HUES6 (cell line): ENCODE measurements around the gene EDAR.
A peak's percentile ranks its signal among the peaks of the same experiment; 100 is the strongest.

Experiments
- H3K27ac ChIP-seq: 2 replicates; pipeline ENCODE4 v1.7.0; 2013; ENCODE audit warnings: low read depth, mild to moderate bottlenecking, low read length, inconsistent platforms
- H3K27me3 ChIP-seq: 2 replicates; pipeline ENCODE4 v1.6.1; 2013; ENCODE audit warnings: low read length; ENCODE audit not compliant: control insufficient read depth, insufficient read depth
- H3K36me3 ChIP-seq: 2 replicates; pipeline ENCODE4 v1.6.1; 2013; ENCODE audit warnings: low read length; ENCODE audit not compliant: control insufficient read depth, insufficient read depth
- H3K4me1 ChIP-seq: 2 replicates; pipeline ENCODE4 v1.6.1; 2013; ENCODE audit warnings: low read length; ENCODE audit not compliant: control insufficient read depth, insufficient read depth
- H3K4me3 ChIP-seq: 2 replicates; pipeline ENCODE4 v1.5.1; 2013; ENCODE audit warnings: low read depth, low read length
- H3K9ac ChIP-seq: one replicate; pipeline ENCODE4 v1.6.1; 2013; ENCODE audit warnings: mild to moderate bottlenecking, low read length
- H3K9me3 ChIP-seq: 2 replicates; pipeline ENCODE4 v1.6.1; 2013; ENCODE audit warnings: low read depth, low read length; ENCODE audit not compliant: control insufficient read depth, insufficient read depth

The EDAR gene

GRCh38 chr2:108965540-108966289, 23.3 kb downstream of the EDAR start:
- peaks cover 32% of the 10 kb centered on the region for H3K4me1 ChIP-seq
- no peaks in the 10 kb centered on the region for H3K9me3 ChIP-seq
- H3K27me3 ChIP-seq, result no peaks in the 10 kb centered on the region
- no peak overlapping the region for H3K27ac ChIP-seq
- no peaks in the 10 kb centered on the region for H3K36me3 ChIP-seq
- H3K4me3 ChIP-seq, result no peak overlapping the region; the same call in 1 of the 2 replicates
- no peak overlapping the region for H3K9ac ChIP-seq

GRCh38 chr2:108963057-108963456, 26.0 kb downstream of the EDAR start:
- Histone ChIP-seq H3K36me3 (no peaks in the 10 kb centered on the region), H3K27me3 (no peaks in the 10 kb centered on the region), H3K9me3 (no peaks in the 10 kb centered on the region), H3K4me3 (no peak overlapping the region), H3K4me1 (peaks cover 25% of the 10 kb centered on the region), H3K27ac (no peak overlapping the region), H3K9ac (no peak overlapping the region)

GRCh38 chr2:108961796-108962195, 27.2 kb downstream of the EDAR start:
- no peak overlapping the region for H3K9ac ChIP-seq
- H3K4me1 ChIP-seq, result peaks cover 37% of the 10 kb centered on the region
- H3K36me3 ChIP-seq, result no peaks in the 10 kb centered on the region
- H3K4me3 ChIP-seq, result no peak overlapping the region
- H3K27me3 ChIP-seq, result no peaks in the 10 kb centered on the region
- no peak overlapping the region for H3K27ac ChIP-seq
- H3K9me3 ChIP-seq, result no peaks in the 10 kb centered on the region

- H3K27me3 ChIP-seq, result no peaks in the 10 kb centered on the region
- H3K4me3 ChIP-seq, result no peak overlapping the region
- no peak overlapping the region for H3K27ac ChIP-seq
- no peaks in the 10 kb centered on the region for H3K36me3 ChIP-seq
- H3K4me1 ChIP-seq, result peaks cover 23% of the 10 kb centered on the region
- no peaks in the 10 kb centered on the region for H3K9me3 ChIP-seq
- no peak overlapping the region for H3K9ac ChIP-seq
Measured at GRCh38 chr2:108960006-108960405, 29.0 kb downstream of the EDAR start.

- Histone ChIP-seq H3K4me1 (peaks cover 22% of the 10 kb centered on the region), H3K4me3 (no peak overlapping the region), H3K27ac (no peak overlapping the region), H3K9ac (no peak overlapping the region), H3K9me3 (no peaks in the 10 kb centered on the region), H3K27me3 (no peaks in the 10 kb centered on the region), H3K36me3 (no peaks in the 10 kb centered on the region)
Measured at GRCh38 chr2:108959401-108959800, 29.6 kb downstream of the EDAR start.

GRCh38 chr2:108958632-108959341, 30.2 kb downstream of the EDAR start:
- Histone ChIP-seq H3K9ac (peak overlapping the region; percentile 38), H3K9me3 (no peaks in the 10 kb centered on the region), H3K4me3 (no peak overlapping the region), H3K27ac (no peak overlapping the region), H3K27me3 (no peaks in the 10 kb centered on the region), H3K36me3 (no peaks in the 10 kb centered on the region), H3K4me1 (peaks cover 16% of the 10 kb centered on the region)

DNA sequence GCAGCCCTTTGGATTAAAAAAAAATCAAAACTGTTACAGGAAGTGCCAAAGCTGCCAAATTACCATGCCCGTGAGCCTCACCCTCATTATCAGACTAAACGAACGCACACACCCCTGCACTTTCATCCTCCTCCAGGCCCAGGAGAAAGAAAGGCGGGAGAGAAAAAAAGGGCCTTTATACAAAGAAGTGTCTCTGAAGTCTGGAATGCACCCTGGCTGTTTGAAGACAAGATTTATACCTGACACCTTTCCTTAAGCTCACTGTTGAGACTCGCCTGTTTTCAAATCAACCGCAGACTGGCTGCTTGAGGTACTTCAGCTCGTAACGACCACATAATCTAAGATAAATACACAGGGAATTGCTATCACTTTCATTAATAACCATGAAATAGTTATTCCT, 31.0 kb downstream of the EDAR start:
- H3K4me3 ChIP-seq, result no peak overlapping the region
- no peaks in the 10 kb centered on the region for H3K9me3 ChIP-seq
- H3K27ac ChIP-seq, result no peak overlapping the region
- no peaks in the 10 kb centered on the region for H3K36me3 ChIP-seq
- no peaks in the 10 kb centered on the region for H3K27me3 ChIP-seq
- peaks cover 13% of the 10 kb centered on the region for H3K4me1 ChIP-seq
- H3K9ac ChIP-seq, result no peak overlapping the region

DNA sequence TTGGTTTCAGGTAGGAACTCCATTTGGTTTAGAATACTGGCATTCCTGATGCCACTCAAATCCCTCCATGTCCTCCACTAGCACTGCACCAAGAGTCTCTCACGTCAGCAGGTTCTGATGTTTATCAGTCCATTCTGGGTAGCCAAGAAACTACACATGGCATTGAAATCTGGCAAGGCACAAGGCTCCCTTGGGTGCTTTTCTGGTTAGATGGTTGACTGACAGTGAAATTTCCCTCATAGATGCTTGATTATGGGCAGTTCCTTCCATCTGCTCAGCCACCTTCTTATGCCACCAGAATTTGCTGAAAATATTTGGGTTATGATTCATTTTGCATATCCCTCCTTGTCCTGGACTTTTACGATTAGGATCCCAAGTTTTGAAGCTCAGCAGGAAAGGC, 32.6 kb downstream of the EDAR start:
- Histone ChIP-seq H3K4me1 (peaks cover 13% of the 10 kb centered on the region), H3K27ac (no peak overlapping the region), H3K9me3 (no peaks in the 10 kb centered on the region), H3K4me3 (no peak overlapping the region), H3K9ac (no peak overlapping the region), H3K36me3 (no peaks in the 10 kb centered on the region), H3K27me3 (no peaks in the 10 kb centered on the region)

DNA sequence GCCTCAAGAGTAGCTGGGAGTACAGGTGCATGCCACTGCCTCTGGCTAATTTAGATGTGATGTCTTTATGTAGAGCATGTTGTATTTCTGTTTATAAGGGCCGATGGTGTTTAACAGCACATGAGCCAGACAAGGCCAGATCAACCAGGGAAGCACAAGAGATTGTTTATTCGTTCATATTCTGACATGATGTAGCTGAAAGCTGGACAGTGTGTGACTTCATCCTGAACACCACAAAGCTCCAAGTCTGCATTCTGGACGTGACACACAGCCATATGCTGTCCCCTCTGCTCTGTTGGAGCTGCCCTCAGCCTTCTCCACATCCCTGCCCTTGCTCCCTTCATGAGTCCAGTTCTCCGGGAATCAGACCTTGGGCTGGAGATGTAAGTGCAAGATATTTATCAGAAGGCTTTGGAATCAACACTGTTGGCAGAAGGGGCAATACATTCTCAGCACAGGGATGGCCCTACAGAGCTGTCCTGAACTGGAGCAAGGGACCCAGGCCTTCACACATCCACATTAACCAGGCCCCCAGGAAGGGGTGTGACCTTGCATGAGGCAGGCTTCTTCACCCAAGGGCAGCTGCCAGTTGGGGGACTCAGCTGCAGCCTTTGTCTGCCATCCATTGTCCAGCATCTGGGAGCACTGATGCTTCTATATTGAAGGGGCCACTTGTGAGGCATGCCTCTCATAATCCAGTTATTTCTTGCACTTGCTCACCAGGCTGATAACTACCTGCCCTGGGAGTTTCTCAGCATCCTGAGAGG, 38.5 kb downstream of the EDAR start:
- no peaks in the 10 kb centered on the region for H3K4me1 ChIP-seq
- no peak overlapping the region for H3K4me3 ChIP-seq
- no peak overlapping the region for H3K27ac ChIP-seq
- no peaks in the 10 kb centered on the region for H3K36me3 ChIP-seq
- H3K9ac ChIP-seq, result no peak overlapping the region
- H3K9me3 ChIP-seq, result peaks cover 31% of the 10 kb centered on the region
- H3K27me3 ChIP-seq, result no peaks in the 10 kb centered on the region

DNA sequence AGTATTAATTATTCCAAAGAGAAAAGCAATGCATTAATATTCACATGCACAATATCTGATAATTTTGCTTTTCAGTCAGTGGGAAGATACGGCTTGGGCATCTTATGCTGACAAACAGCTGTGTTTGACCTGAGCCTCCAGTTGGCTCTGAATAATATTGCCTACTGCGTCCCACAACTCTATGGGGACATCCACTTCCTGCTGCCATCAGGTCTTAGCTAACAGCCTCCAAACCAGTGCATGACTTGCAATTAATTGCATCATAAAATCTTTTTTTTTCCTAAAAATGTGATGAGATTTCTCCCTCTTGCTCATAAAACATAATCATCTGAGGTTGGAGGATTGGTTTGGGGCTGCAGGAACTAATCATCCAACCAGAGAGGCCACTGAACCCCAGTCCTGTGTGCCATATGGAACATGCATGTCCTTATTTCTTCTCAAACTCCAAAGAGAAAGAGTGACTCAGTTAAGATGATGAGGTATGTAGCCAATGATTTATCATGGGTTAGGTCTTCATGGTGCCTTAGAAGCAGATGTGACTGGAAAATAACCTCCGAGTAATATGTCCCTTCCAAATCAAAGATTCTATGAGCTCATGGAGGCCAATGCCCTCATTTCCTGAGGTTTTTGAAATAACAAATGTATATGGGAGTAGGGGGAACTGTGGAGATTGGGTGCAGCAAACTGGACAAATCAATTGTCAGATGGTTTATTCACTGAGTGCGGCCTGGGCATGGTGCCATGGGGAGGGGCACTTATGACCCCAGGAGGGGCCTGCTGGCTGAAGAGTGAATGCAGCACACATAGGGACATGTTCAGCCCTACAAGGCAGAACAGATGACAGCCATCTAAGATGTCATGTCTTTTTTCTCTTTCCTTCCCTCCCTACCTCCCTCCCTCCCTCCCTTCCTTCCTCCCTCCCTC, 39.4 kb downstream of the EDAR start:
- no peak overlapping the region for H3K27ac ChIP-seq
- H3K4me1 ChIP-seq, result no peaks in the 10 kb centered on the region
- H3K9ac ChIP-seq, result no peak overlapping the region
- no peaks in the 10 kb centered on the region for H3K27me3 ChIP-seq
- peaks cover 33% of the 10 kb centered on the region for H3K9me3 ChIP-seq
- H3K4me3 ChIP-seq, result no peak overlapping the region
- no peaks in the 10 kb centered on the region for H3K36me3 ChIP-seq
